NCI-H2171 treated with DMSO at 0.1 percent for 48 hours (cell line): ENCODE data around the gene ZNF646.

Source experiments
- DNase-seq: peaks from one replicate; lab custom pipeline; 2025; lab: John Stamatoyannopoulos, UW

The ZNF646 gene

GRCh38 chr16:31130899-31131298 is 56.7 kb downstream of the ZNF646 start:
- DNase-seq: no peak

GRCh38 chr16:31131416-31131815 is 57.2 kb downstream of the ZNF646 start:
- DNase-seq: no peak

GRCh38 chr16:31131841-31132271 is 57.6 kb downstream of the ZNF646 start:
- no peak for DNase-seq

- no peak for DNase-seq
Measured at GRCh38 chr16:31132303-31132979, 58.2 kb downstream of the ZNF646 start.

GRCh38 chr16:31133046-31133501 is 58.9 kb downstream of the ZNF646 start:
- DNase-seq: no peak
